ENCODE measurements around the gene PTTG1.

GRCh38 chr5:160397492-160397891, 24.2 kb upstream of the PTTG1 start:
- TF ChIP-seq CTCF (IDR thresholded peaks at IDR 0.05; ENCODE audit: control extremely low read depth in 1 of 3, insufficient read depth in 1 of 3, low read depth in 1 of 3, low read length in 3 of 3) (no peak), PHF8 (conservative IDR thresholded peaks at IDR 0.05; ENCODE audit: low read depth, low read length) (no peak), YY1 (IDR thresholded peaks at IDR 0.05; ENCODE audit: low read depth, low read length) (no peak), RFX5 (IDR thresholded peaks at IDR 0.05; ENCODE audit: borderline replicate concordance, low read depth, low read length) (no peak), EP300 (IDR thresholded peaks at IDR 0.05; ENCODE audit: borderline replicate concordance in 1 of 2, low read depth in 2 of 2, low read length in 2 of 2) (no peak)
